RWPE2 (cell line): ENCODE measurements around the gene KRTAP24-1.

Experiments used
- ATAC-seq: fragments of 200-7000 bp; cut with Tn5 transposase; 3 replicates; pipeline ENCODE4 v1.9.1; 2021; ENCODE audit warnings: low read depth
- DNase-seq: peaks from one replicate; pipeline ENCODE4 v3.0.0-alpha.2; 2020; ENCODE audit warnings: low spot score
- H3K27ac ChIP-seq: fragments of 450-650 bp; 2 replicates; pipeline ENCODE4 v1.5.1; 2017; ENCODE audit warnings: mild to moderate bottlenecking; ENCODE audit not compliant: poor library complexity, severe bottlenecking
- H3K27me3 ChIP-seq: fragments of 250-450 bp; sonication (Bioruptor Pico); 2 replicates; pipeline ENCODE4 v1.5.1; 2021; ENCODE audit warnings: mild to moderate bottlenecking, moderate library complexity; ENCODE audit not compliant: insufficient read depth, poor library complexity, severe bottlenecking
- H3K36me3 ChIP-seq: fragments of 250-450 bp; sonication (Bioruptor Pico); 2 replicates; pipeline ENCODE4 v1.5.1; 2020; ENCODE audit warnings: low read depth, mild to moderate bottlenecking, moderate library complexity
- H3K4me1 ChIP-seq: fragments of 250-450 bp; sonication (Bioruptor Pico); 2 replicates; pipeline ENCODE4 v1.5.1; 2021; ENCODE audit warnings: mild to moderate bottlenecking, moderate library complexity; ENCODE audit not compliant: insufficient read depth, poor library complexity, severe bottlenecking
- H3K4me3 ChIP-seq: fragments of 250-450 bp; sonication (Bioruptor Pico); 2 replicates; pipeline ENCODE4 v1.5.1; 2021; ENCODE audit warnings: mild to moderate bottlenecking, moderate library complexity; ENCODE audit not compliant: severe bottlenecking
- H3K9me3 ChIP-seq: fragments of 250-450 bp; sonication (Bioruptor Pico); 2 replicates; pipeline ENCODE4 v1.5.1; 2021; ENCODE audit warnings: mild to moderate bottlenecking, moderate library complexity; ENCODE audit not compliant: severe bottlenecking
- TF ChIP-seq, protein P1 (sequence below): fragments of 450-650 bp; IDR thresholded peaks from one replicate; pipeline ENCODE4 v1.5.1; 2017; ENCODE audit warnings: mild to moderate bottlenecking, moderate library complexity; ENCODE audit not compliant: poor library complexity, severe bottlenecking

KRTAP24-1 gene

DNA sequence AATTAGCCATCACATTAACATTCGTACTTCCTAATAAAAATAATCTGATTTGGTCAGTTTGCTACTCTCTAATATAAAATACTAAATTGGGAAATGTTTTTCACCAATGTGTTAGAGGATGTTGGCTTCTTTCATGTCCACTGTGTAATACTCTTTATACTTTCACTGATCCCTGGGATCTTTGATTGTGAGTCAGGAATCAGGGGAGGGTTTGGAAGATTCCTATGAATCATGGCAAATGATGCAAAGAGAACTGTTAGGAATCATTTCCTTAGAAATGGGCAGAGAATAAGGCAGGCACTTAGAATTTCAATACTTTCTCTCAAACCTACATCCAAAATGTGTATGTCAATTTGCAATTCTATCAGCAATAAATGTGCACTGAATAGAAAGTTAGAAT is 31.0 kb downstream of the KRTAP24-1 start:
- H3K27me3 ChIP-seq: no peaks in the 10 kb centered on the region
- no peaks in the 10 kb centered on the region for H3K9me3 ChIP-seq
- TF ChIP-seq, protein P1, sequence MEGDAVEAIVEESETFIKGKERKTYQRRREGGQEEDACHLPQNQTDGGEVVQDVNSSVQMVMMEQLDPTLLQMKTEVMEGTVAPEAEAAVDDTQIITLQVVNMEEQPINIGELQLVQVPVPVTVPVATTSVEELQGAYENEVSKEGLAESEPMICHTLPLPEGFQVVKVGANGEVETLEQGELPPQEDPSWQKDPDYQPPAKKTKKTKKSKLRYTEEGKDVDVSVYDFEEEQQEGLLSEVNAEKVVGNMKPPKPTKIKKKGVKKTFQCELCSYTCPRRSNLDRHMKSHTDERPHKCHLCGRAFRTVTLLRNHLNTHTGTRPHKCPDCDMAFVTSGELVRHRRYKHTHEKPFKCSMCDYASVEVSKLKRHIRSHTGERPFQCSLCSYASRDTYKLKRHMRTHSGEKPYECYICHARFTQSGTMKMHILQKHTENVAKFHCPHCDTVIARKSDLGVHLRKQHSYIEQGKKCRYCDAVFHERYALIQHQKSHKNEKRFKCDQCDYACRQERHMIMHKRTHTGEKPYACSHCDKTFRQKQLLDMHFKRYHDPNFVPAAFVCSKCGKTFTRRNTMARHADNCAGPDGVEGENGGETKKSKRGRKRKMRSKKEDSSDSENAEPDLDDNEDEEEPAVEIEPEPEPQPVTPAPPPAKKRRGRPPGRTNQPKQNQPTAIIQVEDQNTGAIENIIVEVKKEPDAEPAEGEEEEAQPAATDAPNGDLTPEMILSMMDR: no peak
- no peaks in the 10 kb centered on the region for H3K4me1 ChIP-seq
- no peak overlapping the region for H3K4me3 ChIP-seq
- no peaks in the 10 kb centered on the region for H3K36me3 ChIP-seq
- ATAC-seq (peak; percentile 73; the same call in 2 of the 3 replicates), DNase-seq (no peak)
- H3K27ac ChIP-seq: no peak overlapping the region

DNA sequence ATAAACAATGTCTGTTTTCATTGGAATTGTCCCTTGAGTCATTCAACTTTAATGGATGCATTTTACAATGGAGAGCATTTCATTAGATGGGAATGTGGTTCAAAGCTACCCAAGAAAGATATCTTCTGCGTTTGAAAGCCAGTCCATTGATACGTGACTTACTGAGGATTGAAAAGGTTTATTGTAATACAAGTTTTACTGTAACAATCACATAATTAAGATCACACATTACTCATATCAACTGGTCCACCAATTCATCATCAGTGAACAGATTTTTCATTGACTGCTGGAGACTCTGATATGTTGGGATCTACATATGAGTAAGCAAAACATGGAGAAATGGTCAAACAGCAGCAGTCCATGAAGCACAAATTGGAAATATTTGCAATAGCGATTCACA is 32.8 kb downstream of the KRTAP24-1 start:
- no peak for ATAC-seq
- DNase-seq: no peak
- H3K9me3 ChIP-seq: no peaks in the 10 kb centered on the region

DNA sequence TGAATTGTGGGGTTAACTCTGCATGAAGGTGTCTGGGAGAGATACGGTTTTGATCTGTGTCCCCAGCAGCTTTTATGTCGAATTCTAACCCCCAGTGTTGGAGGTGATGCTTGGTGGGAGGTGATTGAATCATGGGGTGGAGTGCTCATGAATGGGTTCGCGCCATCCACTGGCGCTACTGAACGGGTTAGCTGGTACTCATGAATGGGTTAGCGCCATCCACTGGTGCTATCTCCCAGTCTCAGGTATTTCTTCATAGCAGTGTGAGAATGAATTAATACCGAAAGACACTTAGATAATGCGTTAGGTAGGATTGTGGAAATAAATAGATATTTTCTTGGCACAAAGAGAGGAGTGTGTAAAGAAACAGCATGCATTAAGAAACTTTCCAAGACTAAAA is 33.9 kb downstream of the KRTAP24-1 start:
- no peaks in the 10 kb centered on the region for H3K27me3 ChIP-seq
- H3K36me3 ChIP-seq: no peaks in the 10 kb centered on the region
- H3K9me3 ChIP-seq: no peaks in the 10 kb centered on the region
- ATAC-seq (no peak), DNase-seq (no peak)
- TF ChIP-seq, protein P1: no peak
- H3K27ac ChIP-seq: no peak overlapping the region
- H3K4me3 ChIP-seq: no peak overlapping the region
- H3K4me1 ChIP-seq: no peaks in the 10 kb centered on the region

More for the DNA sequence above, 32.8 kb downstream of the KRTAP24-1 start:
- TF ChIP-seq, protein P1: no peak
- Histone ChIP-seq H3K27ac (no peak overlapping the region), H3K36me3 (no peaks in the 10 kb centered on the region), H3K27me3 (no peaks in the 10 kb centered on the region), H3K4me1 (no peaks in the 10 kb centered on the region), H3K4me3 (no peak overlapping the region)

DNA sequence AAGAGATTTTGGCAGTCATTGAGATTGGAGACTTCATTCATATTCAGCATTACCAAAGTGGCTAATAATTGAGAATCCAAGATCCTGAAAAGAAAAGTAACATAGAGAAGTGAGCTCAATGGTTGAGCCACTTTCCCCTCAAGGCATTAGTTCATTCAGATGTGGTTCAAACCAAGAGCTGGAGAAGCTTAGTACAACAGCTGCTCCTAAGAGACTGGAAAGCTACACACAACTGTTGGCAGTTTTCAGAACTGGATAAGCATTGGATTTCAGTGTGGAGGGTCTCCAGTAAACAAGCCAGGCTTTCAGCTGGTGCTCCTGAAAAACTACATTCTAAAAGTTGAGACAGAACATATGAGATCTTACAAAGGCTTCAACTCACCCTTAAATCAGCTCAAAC is 37.7 kb downstream of the KRTAP24-1 start:
- H3K27ac ChIP-seq: no peak overlapping the region
- H3K9me3 ChIP-seq: no peaks in the 10 kb centered on the region
- TF ChIP-seq, protein P1: no peak
- no peak for ATAC-seq
- H3K27me3 ChIP-seq: no peaks in the 10 kb centered on the region
- no peaks in the 10 kb centered on the region for H3K4me1 ChIP-seq
- H3K36me3 ChIP-seq: no peaks in the 10 kb centered on the region
- H3K4me3 ChIP-seq: no peak overlapping the region
- DNase-seq: no peak

DNA sequence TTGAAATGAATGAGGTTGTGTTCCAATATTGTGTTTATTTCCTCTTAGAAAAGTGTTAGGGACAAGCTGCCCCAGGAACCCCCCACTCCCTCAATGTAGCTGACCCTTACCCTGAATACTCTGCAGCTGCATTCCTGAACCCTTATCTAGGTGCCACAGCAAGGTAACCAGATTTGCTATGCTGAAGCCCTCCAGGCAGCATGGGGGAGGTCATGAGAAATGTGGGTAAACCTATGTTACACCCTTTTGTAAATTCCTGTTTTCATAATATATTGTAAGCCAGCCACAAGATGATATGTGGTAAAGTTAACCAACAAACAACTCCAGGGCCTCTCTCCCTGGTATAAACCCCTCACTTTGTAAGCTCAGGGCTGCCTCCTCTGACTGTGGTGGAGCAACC is 39.1 kb downstream of the KRTAP24-1 start:
- Histone ChIP-seq H3K27me3 (no peaks in the 10 kb centered on the region), H3K36me3 (no peaks in the 10 kb centered on the region), H3K27ac (no peak overlapping the region), H3K9me3 (no peaks in the 10 kb centered on the region), H3K4me3 (no peak overlapping the region), H3K4me1 (no peaks in the 10 kb centered on the region)
- DNase-seq (no peak), ATAC-seq (no peak)
- TF ChIP-seq, protein P1: no peak
